Colonic mucosa (tissue), 4 donors: ENCODE data around the gene C1QTNF8. TPM values are rescaled to one million over a fixed set of nuclear protein-coding genes. Genes with fewer than 3 reads are reported as not detected.

ENCODE experiments used
- DNase-seq: peaks from one replicate; pipeline ENCODE4 v3.0.0-alpha.2; 2020
- H3K27ac ChIP-seq: fragments of 200-600 bp; one replicate; pipeline ENCODE4 v1.8.0; 2021
- H3K27me3 ChIP-seq: fragments of 200-600 bp; one replicate; pipeline ENCODE4 v1.8.0; 2021
- H3K36me3 ChIP-seq: fragments of 200-600 bp; one replicate; pipeline ENCODE4 v1.8.0; 2021
- H3K4me1 ChIP-seq: fragments of 200-600 bp; one replicate; pipeline ENCODE4 v1.8.0; 2021; ENCODE audit warnings: mild to moderate bottlenecking
- H3K4me3 ChIP-seq: fragments of 200-600 bp; one replicate; pipeline ENCODE4 v1.8.0; 2021
- H3K9ac ChIP-seq, 2 donors: one replicate each; pipeline ENCODE4 v1.7.0; 2013; ENCODE audit warnings: control low read depth in 2 of 2, low read depth in 2 of 2, low read length in 2 of 2
- H3K9me3 ChIP-seq: fragments of 200-600 bp; one replicate; pipeline ENCODE4 v1.8.0; 2021
- CTCF ChIP-seq: fragments of 200-600 bp; IDR thresholded peaks from one replicate; pipeline ENCODE4 v1.8.0; 2022; ENCODE audit warnings: antibody characterized with exemption, mild to moderate bottlenecking
- intact Hi-C: fragments of 100-400 bp; cut with DNase I; formaldehyde crosslinking; loops from one replicate; pipeline ENCODE4 v1.14.1; 2022
- total RNA-seq, 2 donors: library from RNA; stranded (reverse); fragmentation: NEBNext Ultra II Directional in 1 of 2; extraction: Animal tissue kit (Norgen Biotek cat#: 25700) in 1 of 2; gene quantifications; one replicate each; pipeline ENCODE4 v1.2.1, GENCODE V29; 2021
- donor health status: healthy.
- donor health status: DM: no; HTN: no; CAD: no.
- donor health status: DM: no; HTN: no; CAD: no.

C1QTNF8 gene
- total RNA-seq, 2 donors from 2014 or later: not detected

DNA sequence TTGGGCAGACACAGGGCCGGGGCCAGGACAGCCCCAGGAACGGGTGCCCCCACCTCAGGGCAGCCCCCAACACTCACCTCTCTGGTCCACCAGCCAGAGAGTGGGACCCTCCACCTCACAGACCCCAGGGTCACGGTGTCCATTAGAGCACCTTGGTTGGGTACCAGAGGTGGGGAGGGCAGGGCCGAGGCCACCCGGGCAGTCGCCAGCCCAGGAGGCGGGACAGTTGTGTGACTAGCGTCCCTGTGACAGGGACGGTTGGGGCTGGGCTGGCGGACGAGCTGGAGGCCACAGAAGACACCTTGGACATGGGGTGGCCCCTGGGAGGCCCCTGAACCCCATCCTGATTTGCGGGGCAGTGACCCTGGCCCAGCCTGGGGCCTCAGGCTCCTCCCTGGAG, 11.7 kb upstream of the C1QTNF8 start:
- H3K9ac ChIP-seq: no peak overlapping the region
- intact Hi-C loops: no loop called here
- no peak overlapping the region for H3K4me3 ChIP-seq
- no peak for TF ChIP-seq CTCF
- no peaks in the 10 kb centered on the region for H3K9me3 ChIP-seq
- H3K4me1 ChIP-seq: no peaks in the 10 kb centered on the region
- H3K36me3 ChIP-seq: no peaks in the 10 kb centered on the region
- no peak overlapping the region for H3K27ac ChIP-seq
- H3K27me3 ChIP-seq: peaks cover 41% of the 10 kb centered on the region
- DNase-seq: no peak

- Histone ChIP-seq H3K4me3 (no peak overlapping the region), H3K9ac (no peak overlapping the region), H3K27ac (no peak overlapping the region), H3K36me3 (no peaks in the 10 kb centered on the region), H3K4me1 (no peaks in the 10 kb centered on the region), H3K9me3 (no peaks in the 10 kb centered on the region), H3K27me3 (peaks cover 41% of the 10 kb centered on the region)
- intact Hi-C loops: no loop called here
- TF ChIP-seq CTCF: no peak
- no peak for DNase-seq
Measured at GRCh38 chr16:1107141-1107540, 11.1 kb upstream of the C1QTNF8 start.

DNA sequence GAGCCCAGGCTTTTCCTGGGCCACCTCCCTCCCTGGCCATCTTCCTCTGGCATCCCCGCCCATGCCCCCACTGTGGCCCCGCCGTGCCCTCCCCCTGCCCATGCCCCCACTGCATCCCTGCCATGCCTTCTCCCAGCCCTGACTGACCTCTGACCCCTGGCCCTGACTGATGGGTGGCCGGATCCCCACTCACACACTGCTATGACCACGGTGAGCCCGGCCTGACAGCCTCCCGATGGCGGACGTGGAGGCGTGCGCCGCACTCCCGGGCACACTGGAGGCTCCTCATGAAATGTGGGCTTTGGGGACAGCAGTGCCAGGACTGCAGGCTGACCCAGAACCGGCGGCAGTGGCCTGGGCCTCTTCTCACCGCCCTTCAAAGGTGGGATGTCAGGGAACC, 10.6 kb upstream of the C1QTNF8 start:
- Histone ChIP-seq H3K27me3 (peaks cover 41% of the 10 kb centered on the region), H3K4me3 (no peak overlapping the region), H3K9ac (no peak overlapping the region), H3K9me3 (no peaks in the 10 kb centered on the region), H3K36me3 (no peaks in the 10 kb centered on the region), H3K27ac (no peak overlapping the region), H3K4me1 (no peaks in the 10 kb centered on the region)
- no peak for TF ChIP-seq CTCF
- intact Hi-C loops: no loop called here
- no peak for DNase-seq

- TF ChIP-seq CTCF: peak; percentile 67
- intact Hi-C loops: no loop called here
Measured at GRCh38 chr16:1105888-1106620, 10.0 kb upstream of the C1QTNF8 start.

GRCh38 chr16:1103636-1103980, 7.6 kb upstream of the C1QTNF8 start:
- no peak overlapping the region for H3K27ac ChIP-seq
- intact Hi-C loops: no loop called here
- H3K36me3 ChIP-seq: no peaks in the 10 kb centered on the region
- DNase-seq: no peak
- no peaks in the 10 kb centered on the region for H3K9me3 ChIP-seq
- H3K4me3 ChIP-seq: no peak overlapping the region
- TF ChIP-seq CTCF: no peak
- no peak overlapping the region for H3K9ac ChIP-seq
- H3K4me1 ChIP-seq: peaks cover 4% of the 10 kb centered on the region
- H3K27me3 ChIP-seq: peaks cover 31% of the 10 kb centered on the region

More at GRCh38 chr16:1105888-1106620, 10.0 kb upstream of the C1QTNF8 start:
- Histone ChIP-seq H3K27ac (no peak overlapping the region), H3K9me3 (no peaks in the 10 kb centered on the region), H3K9ac (no peak overlapping the region), H3K4me1 (no peaks in the 10 kb centered on the region), H3K36me3 (no peaks in the 10 kb centered on the region), H3K27me3 (peaks cover 41% of the 10 kb centered on the region), H3K4me3 (no peak overlapping the region)
- peak; percentile 58 for DNase-seq
